Lower lobe of right lung (tissue), 2 donors: ENCODE data around the gene ST7L. TPM values are rescaled to one million over a fixed set of nuclear protein-coding genes. Genes with fewer than 3 reads are reported as not detected.

Source experiments
- ATAC-seq, 2 donors: fragments of 200-7000 bp; cut with Tn5 transposase; one replicate each; pipeline ENCODE4 v1.9.1; 2020 to 2022; ENCODE audit warnings: mild to moderate bottlenecking in 2 of 2, moderate library complexity in 2 of 2
- DNase-seq: peaks from one replicate; pipeline ENCODE4 v3.0.0-alpha.2; 2020
- H3K27ac ChIP-seq: fragments of 200-600 bp; one replicate; pipeline ENCODE4 v1.8.0; 2022
- H3K27me3 ChIP-seq: fragments of 200-600 bp; one replicate; pipeline ENCODE4 v1.8.0; 2022; ENCODE audit warnings: low read depth
- H3K36me3 ChIP-seq: fragments of 200-600 bp; one replicate; pipeline ENCODE4 v1.8.0; 2022; ENCODE audit warnings: mild to moderate bottlenecking
- H3K4me1 ChIP-seq: fragments of 200-600 bp; one replicate; pipeline ENCODE4 v1.8.0; 2022
- H3K4me3 ChIP-seq: fragments of 200-600 bp; one replicate; pipeline ENCODE4 v1.8.0; 2022; ENCODE audit warnings: mild to moderate bottlenecking
- H3K9me3 ChIP-seq: fragments of 200-600 bp; one replicate; pipeline ENCODE4 v1.8.0; 2022
- intact Hi-C: fragments of 100-400 bp; cut with DNase I; formaldehyde crosslinking; loops from one replicate; pipeline ENCODE4 v1.11.0; 2022
- total RNA-seq: library from RNA; stranded (reverse); fragmentation: NEBNext Ultra II Directional; extraction: Animal tissue kit (Norgen Biotek cat#: 25700); gene quantifications from one replicate; pipeline ENCODE4 v1.2.1, GENCODE V29; 2021
- TF ChIP-seq, protein P1 (sequence below): fragments of 200-600 bp; IDR thresholded peaks from one replicate; pipeline ENCODE4 v1.8.0; 2022; ENCODE audit warnings: antibody characterized with exemption, mild to moderate bottlenecking
- donor health status: DM: no; HTN: yes; CAD: no; lungs with severe emphysema.

ST7L gene
- total RNA-seq, 1 donor from 2014 or later: 18.8 TPM

DNA sequence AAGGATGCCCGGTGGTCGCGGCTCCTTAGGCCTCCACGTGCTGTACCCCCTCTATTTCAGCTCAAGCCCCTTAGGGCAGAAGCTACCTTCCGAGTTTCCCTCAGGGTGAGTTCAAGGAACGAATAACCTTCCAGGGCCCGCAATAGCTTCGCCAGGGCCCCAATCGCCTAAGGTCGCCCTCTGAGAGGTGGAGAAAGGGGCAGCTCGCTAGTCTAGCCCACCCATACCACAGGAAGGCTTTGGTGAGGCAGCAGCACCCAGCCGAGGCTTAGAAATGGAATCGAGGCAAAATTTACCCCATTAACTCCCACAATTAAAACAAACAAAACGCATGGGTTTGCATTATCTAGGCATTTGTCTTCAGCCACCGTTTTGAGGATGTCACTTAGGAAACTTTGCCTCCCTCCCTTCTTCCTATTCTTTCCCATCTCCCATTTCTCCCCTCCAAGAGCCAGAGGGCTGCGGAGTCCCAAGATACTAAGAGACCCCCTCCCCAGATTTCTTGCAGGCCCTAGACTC lies 109.2 kb downstream of the ST7L start:
- intact Hi-C loops: no loop called here
- DNase-seq: no peak
- H3K27me3 ChIP-seq: peaks cover 20% of the 10 kb centered on the region
- TF ChIP-seq, protein P1, sequence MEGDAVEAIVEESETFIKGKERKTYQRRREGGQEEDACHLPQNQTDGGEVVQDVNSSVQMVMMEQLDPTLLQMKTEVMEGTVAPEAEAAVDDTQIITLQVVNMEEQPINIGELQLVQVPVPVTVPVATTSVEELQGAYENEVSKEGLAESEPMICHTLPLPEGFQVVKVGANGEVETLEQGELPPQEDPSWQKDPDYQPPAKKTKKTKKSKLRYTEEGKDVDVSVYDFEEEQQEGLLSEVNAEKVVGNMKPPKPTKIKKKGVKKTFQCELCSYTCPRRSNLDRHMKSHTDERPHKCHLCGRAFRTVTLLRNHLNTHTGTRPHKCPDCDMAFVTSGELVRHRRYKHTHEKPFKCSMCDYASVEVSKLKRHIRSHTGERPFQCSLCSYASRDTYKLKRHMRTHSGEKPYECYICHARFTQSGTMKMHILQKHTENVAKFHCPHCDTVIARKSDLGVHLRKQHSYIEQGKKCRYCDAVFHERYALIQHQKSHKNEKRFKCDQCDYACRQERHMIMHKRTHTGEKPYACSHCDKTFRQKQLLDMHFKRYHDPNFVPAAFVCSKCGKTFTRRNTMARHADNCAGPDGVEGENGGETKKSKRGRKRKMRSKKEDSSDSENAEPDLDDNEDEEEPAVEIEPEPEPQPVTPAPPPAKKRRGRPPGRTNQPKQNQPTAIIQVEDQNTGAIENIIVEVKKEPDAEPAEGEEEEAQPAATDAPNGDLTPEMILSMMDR: no peak
- H3K4me3 ChIP-seq: peak overlapping the region; percentile 59
- ATAC-seq: no peak
- no peak overlapping the region for H3K27ac ChIP-seq
- H3K9me3 ChIP-seq: no peaks in the 10 kb centered on the region
- H3K4me1 ChIP-seq: peaks cover 25% of the 10 kb centered on the region
- no peaks in the 10 kb centered on the region for H3K36me3 ChIP-seq

DNA sequence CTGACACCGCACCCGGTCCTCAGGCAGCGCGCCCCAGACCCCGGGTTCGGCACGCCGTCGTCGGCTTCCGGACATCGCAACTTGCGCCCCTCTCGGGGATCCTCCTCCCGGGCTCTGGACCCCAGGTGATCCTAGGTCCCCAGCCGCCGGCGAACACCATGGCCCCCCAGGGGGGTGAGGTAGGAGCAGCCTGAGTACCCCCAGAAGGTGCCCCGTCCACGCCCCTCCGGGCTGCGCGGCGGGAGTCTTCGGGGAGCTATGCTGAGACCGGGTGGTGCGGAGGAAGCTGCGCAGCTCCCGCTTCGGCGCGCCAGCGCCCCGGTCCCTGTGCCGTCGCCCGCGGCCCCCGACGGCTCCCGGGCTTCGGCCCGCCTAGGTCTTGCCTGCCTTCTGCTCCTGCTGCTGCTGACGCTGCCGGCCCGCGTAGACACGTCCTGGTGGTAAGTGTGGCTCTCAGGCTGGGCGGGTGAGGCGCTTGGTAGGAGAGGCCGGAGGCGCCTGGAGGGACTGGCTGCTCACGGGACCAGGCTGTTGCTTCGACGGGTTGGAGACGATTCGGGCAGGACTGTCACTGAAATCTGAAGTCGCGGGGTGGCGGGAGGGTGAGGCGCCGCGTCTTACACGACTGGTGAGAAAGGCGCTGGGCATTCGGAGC lies 109.8 kb downstream of the ST7L start:
- Histone ChIP-seq H3K4me3 (peak overlapping the region; percentile 59), H3K36me3 (no peaks in the 10 kb centered on the region), H3K27ac (no peak overlapping the region), H3K27me3 (peaks cover 20% of the 10 kb centered on the region), H3K9me3 (no peaks in the 10 kb centered on the region), H3K4me1 (peaks cover 25% of the 10 kb centered on the region)
- intact Hi-C loops: no loop called here
- DNase-seq (peak; percentile 53), ATAC-seq (peak; percentile 37 to 50)
- TF ChIP-seq, protein P1: no peak

DNA sequence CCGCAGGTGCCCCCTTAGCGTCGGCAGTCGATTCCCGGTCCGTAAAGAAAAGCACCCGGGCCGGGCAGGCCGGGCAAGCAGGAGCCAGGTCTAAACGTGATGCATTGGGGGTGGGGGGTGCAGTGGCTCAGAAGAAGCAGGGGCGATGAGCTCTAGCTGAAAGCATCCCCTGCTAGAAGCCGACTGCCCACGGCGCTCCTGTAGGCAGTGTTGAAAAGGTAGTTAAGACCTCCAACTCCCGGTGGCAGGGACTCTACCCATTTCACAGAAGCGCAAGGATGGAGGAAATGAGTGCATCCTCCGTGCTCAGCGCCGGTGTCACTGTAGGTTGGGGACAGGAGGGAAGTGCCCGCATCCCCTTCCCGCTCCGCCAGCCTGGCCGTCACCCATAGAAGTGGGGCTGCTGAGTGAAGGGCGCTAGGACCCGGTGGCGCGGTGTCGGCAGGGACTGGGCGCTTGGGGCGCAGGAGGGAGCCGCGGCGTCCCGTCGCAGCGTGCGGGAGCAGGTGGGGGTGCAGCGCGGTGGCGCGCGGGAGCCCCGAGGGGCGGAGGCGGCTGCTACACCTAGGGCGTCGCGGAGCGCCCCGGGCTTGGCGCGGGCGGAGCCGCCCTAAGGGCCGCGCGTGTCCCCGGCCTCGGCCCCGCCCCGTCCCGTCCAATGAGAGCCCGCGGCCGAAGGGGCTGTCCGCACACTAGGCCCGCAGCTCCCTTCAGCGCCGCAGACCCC lies 110.5 kb downstream of the ST7L start, which contains the start of gene WNT2B:
Gene WNT2B (plus strand): TSS at position 688 of the 727 bp plus-strand sequence. CDS start 298 bp downstream, outside the sequence.
- no peak within 1 kb of the TSS for H3K27ac ChIP-seq

DNA sequence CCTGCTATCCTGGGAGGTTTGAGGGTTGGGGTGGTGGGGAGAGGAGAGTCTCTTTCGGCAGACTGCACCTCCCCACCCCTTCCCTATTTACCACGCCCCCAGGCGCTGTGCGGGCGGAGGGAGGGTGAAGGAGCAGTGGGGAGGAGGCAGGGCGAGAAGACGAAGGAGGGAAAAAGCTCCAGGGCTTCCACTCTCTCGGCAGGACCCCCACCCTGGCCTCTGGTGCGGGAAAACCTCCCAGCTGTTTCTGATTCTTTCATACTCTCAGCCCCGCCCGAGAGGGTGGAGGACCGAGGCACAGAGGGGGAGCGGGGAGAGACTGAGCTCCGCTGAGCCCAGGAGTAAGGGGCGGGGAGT lies 111.0 kb downstream of the ST7L start:
- H3K27me3 ChIP-seq: peaks cover 31% of the 10 kb centered on the region
- no peaks in the 10 kb centered on the region for H3K36me3 ChIP-seq
- intact Hi-C loops: no loop called here
- peak overlapping the region; percentile 59 for H3K4me3 ChIP-seq
- peaks cover 18% of the 10 kb centered on the region for H3K4me1 ChIP-seq
- H3K27ac ChIP-seq: no peak overlapping the region
- TF ChIP-seq, protein P1: no peak
- ATAC-seq (peak; percentile 23 to 36), DNase-seq (no peak)
- H3K9me3 ChIP-seq: no peaks in the 10 kb centered on the region

More for the DNA sequence above, 110.5 kb downstream of the ST7L start, which contains the start of gene WNT2B:
- ATAC-seq (peak; percentile 73 to 80), DNase-seq (peak; percentile 59)
- H3K36me3 ChIP-seq: no peaks in the 10 kb centered on the region
- no peaks in the 10 kb centered on the region for H3K9me3 ChIP-seq
- H3K4me1 ChIP-seq: peaks cover 20% of the 10 kb centered on the region
- H3K4me3 ChIP-seq: peak within 1 kb of the TSS; percentile 59
- peaks cover 25% of the 10 kb centered on the region for H3K27me3 ChIP-seq
- intact Hi-C loops: no loop called here
- TF ChIP-seq, protein P1: no peak

DNA sequence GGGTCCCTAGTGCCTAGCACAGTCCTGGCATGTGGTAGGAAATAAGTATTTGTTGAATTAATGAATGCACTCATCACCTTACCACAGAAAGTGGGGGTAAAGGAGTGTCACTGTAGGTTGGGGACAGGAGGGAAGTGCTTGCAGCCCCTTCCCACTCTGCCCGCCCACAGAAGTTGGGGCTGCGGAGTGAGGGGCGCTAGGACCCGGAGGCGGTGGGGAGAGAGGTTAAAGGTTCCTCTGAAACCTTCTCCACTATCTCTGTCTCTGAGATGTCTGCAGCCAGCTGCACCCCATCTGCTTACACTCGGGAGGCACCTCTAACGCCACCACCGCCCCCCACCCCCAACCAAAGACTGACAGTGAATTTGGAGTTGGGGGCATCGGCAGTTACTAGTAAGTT lies 111.6 kb downstream of the ST7L start:
- Histone ChIP-seq H3K27ac (no peak overlapping the region), H3K4me3 (no peak overlapping the region), H3K36me3 (no peaks in the 10 kb centered on the region), H3K9me3 (no peaks in the 10 kb centered on the region), H3K4me1 (peaks cover 13% of the 10 kb centered on the region), H3K27me3 (peaks cover 36% of the 10 kb centered on the region)
- TF ChIP-seq, protein P1: no peak
- no peak for DNase-seq
- intact Hi-C loops: no loop called here
- no peak for ATAC-seq
